Sigmoid colon (tissue), 7 donors: ENCODE data around the gene LUC7L2. TPM values are rescaled to one million over a fixed set of nuclear protein-coding genes. Genes with fewer than 3 reads are reported as not detected.
"Not testable (repeated sequence)": the region's sequence is repeated elsewhere in the genome, so short reads cannot be mapped to it uniquely, and the experiment has no call there.

Experiments used
- DNase-seq: peaks from one replicate; pipeline ENCODE4 v3.0.0-alpha.2; 2019
- H3K27ac ChIP-seq, 4 donors: fragments of 200-600 bp; sonication (generic); one replicate each; pipeline ENCODE4 v1.5.1; 2016 to 2019; ENCODE audit warnings: mild to moderate bottlenecking in 1 of 4
- H3K27me3 ChIP-seq, 3 donors: fragments of 200-600 bp; sonication (generic); one replicate each; pipeline ENCODE4 v1.5.1; 2019; ENCODE audit warnings: mild to moderate bottlenecking in 1 of 3
- H3K36me3 ChIP-seq, 4 donors: fragments of 200-600 bp; sonication (generic); one replicate each; pipeline ENCODE4 v1.5.1; 2016 to 2019
- H3K4me1 ChIP-seq, 4 donors: fragments of 200-600 bp; sonication (generic); one replicate each; pipeline ENCODE4 v1.5.1; 2017 to 2019
- H3K4me3 ChIP-seq, 4 donors: fragments of 200-600 bp; sonication (generic); one replicate each; pipeline ENCODE4 v1.5.1; 2017 to 2019; ENCODE audit warnings: mild to moderate bottlenecking in 2 of 4, moderate library complexity in 1 of 4
- H3K9me3 ChIP-seq, 4 donors: fragments of 200-600 bp in 3 of 4; sonication (generic) in 3 of 4; one replicate each; pipeline versions ENCODE4 v1.5.1 to v1.6.1; 2013 to 2019
- CTCF ChIP-seq, 4 experiments: fragments of 450-650 bp in 3 of 4; fragments of 200-600 bp in 1 of 4; IDR thresholded peaks; one replicate each; pipeline ENCODE4 v1.5.1; 2016 to 2019; ENCODE audit warnings: antibody characterized with exemption in 4 of 4, mild to moderate bottlenecking in 3 of 4, moderate library complexity in 2 of 4
- EP300 ChIP-seq, 4 donors: sonication (generic); formaldehyde crosslinking; IDR thresholded peaks; one replicate each; pipeline ENCODE4 v1.6.1; 2017; ENCODE audit warnings: antibody characterized with exemption in 4 of 4
- POLR2A ChIP-seq, 2 donors: fragments of 450-650 bp; IDR thresholded peaks; one replicate each; pipeline ENCODE4 v1.6.1; 2016; ENCODE audit warnings: antibody characterized with exemption in 2 of 2, mild to moderate bottlenecking in 2 of 2, moderate library complexity in 2 of 2
- POLR2AphosphoS5 ChIP-seq, 4 donors: sonication (generic); formaldehyde crosslinking; IDR thresholded peaks; one replicate each; pipeline ENCODE4 v1.6.1; 2017; ENCODE audit warnings: antibody characterized with exemption in 4 of 4
- WGBS, 2 donors: extraction: QIAGEN DNeasy Blood & Tissue Kit; methylation state at CpG; one replicate each; pipeline ENCODE4 v1.1.7; 2013; 5-methylcytosine and 5-hydroxymethylcytosine counted together
- intact Hi-C: fragments of 100-400 bp; cut with DNase I; formaldehyde crosslinking; loops from one replicate; pipeline ENCODE4 v1.15.1; 2023
- polyA plus RNA-seq, 3 donors: library from polyadenylated mRNA; stranded (reverse); fragments of 200-250 nt; gene quantifications; one replicate each; pipeline ENCODE4 v1.2.3, GENCODE V29; 2013
- total RNA-seq, 4 donors: library from RNA; depleted of rRNA; stranded (reverse); fragments of >200 nt; gene quantifications; one replicate each; pipeline ENCODE4 v1.1.0, GENCODE V29; 2016
- donor health status: healthy with polysubstance abuse.
- donor health status: Bipolar disorder and iron deficiency.
- donor health status: healthy.

The LUC7L2 gene
- total and polyA plus RNA-seq, 7 donors: 23.8 to 79.1 (median 67.1) TPM

- intact Hi-C loops: no loop called here
- WGBS, 2 donors: 87 to 88% methylated on average over 12 of the region's 12 CpGs
- Histone ChIP-seq H3K36me3 (no peaks in the 10 kb centered on the region), H3K9me3 (no peaks in the 10 kb centered on the region), H3K4me3 (no peak overlapping the region), H3K4me1 (no peaks in the 10 kb centered on the region), H3K27me3 (no peaks in the 10 kb centered on the region), H3K27ac (no peak overlapping the region)
- TF ChIP-seq CTCF (IDR thresholded peaks at IDR 0.05) (no peak), EP300 (IDR thresholded peaks at IDR 0.05) (no peak), POLR2AphosphoS5 (IDR thresholded peaks at IDR 0.05) (no peak), POLR2A (IDR thresholded peaks at IDR 0.05) (no peak)
- no peak for DNase-seq
These were observed 93.4 kb downstream of the LUC7L2 start for GRCh38 chr7:139452958-139453672.

GRCh38 chr7:139453673-139454321 is 94.1 kb downstream of the LUC7L2 start:
- Histone ChIP-seq H3K4me1 (no peaks in the 10 kb centered on the region), H3K27ac (no peak overlapping the region), H3K4me3 (no peak overlapping the region), H3K36me3 (no peaks in the 10 kb centered on the region), H3K9me3 (no peaks in the 10 kb centered on the region), H3K27me3 (no peaks in the 10 kb centered on the region)
- TF ChIP-seq EP300 (IDR thresholded peaks at IDR 0.05) (no peak), POLR2AphosphoS5 (IDR thresholded peaks at IDR 0.05) (no peak), CTCF (IDR thresholded peaks at IDR 0.05) (no peak), POLR2A (IDR thresholded peaks at IDR 0.05) (no peak)
- intact Hi-C loops: no loop called here
- no peak for DNase-seq
- WGBS, 2 donors: 75 to 80% methylated on average over 20 of the region's 20 CpGs

- no peak overlapping the region for H3K4me3 ChIP-seq
- no peaks in the 10 kb centered on the region for H3K36me3 ChIP-seq
- intact Hi-C loops: no loop called here
- no peak overlapping the region for H3K27ac ChIP-seq
- DNase-seq: no peak
- no peak for TF ChIP-seq POLR2A (IDR thresholded peaks at IDR 0.05)
- TF ChIP-seq CTCF (IDR thresholded peaks at IDR 0.05): no peak
- no peak for TF ChIP-seq POLR2AphosphoS5 (IDR thresholded peaks at IDR 0.05)
- no peak for TF ChIP-seq EP300 (IDR thresholded peaks at IDR 0.05)
- WGBS, 2 donors: 88 to 93% methylated on average over 4 of the region's 4 CpGs
- H3K27me3 ChIP-seq: no peaks in the 10 kb centered on the region
- H3K9me3 ChIP-seq: no peaks in the 10 kb centered on the region
- H3K4me1 ChIP-seq: no peaks in the 10 kb centered on the region
These were observed 96.1 kb downstream of the LUC7L2 start for GRCh38 chr7:139455789-139456188.

GRCh38 chr7:139456511-139456910 is 96.8 kb downstream of the LUC7L2 start:
- no peaks in the 10 kb centered on the region for H3K27me3 ChIP-seq

GRCh38 chr7:139457153-139457946 is 97.7 kb downstream of the LUC7L2 start:
- Histone ChIP-seq H3K9me3 (no peaks in the 10 kb centered on the region), H3K27ac (no peak overlapping the region), H3K4me1 (no peaks in the 10 kb centered on the region), H3K36me3 (no peaks in the 10 kb centered on the region), H3K27me3 (no peaks in the 10 kb centered on the region), H3K4me3 (no peak overlapping the region)
- WGBS, 2 donors: 83 to 84% methylated on average over 15 of the region's 15 CpGs
- no peak for DNase-seq
- TF ChIP-seq POLR2AphosphoS5 (IDR thresholded peaks at IDR 0.05): no peak
- TF ChIP-seq EP300 (IDR thresholded peaks at IDR 0.05): no peak
- no peak for TF ChIP-seq CTCF (IDR thresholded peaks at IDR 0.05)
- intact Hi-C loops: no loop called here

More at GRCh38 chr7:139456511-139456910, 96.8 kb downstream of the LUC7L2 start:
- Histone ChIP-seq H3K27ac (no peak overlapping the region), H3K4me1 (no peaks in the 10 kb centered on the region), H3K9me3 (no peaks in the 10 kb centered on the region), H3K36me3 (no peaks in the 10 kb centered on the region), H3K4me3 (no peak overlapping the region)
- DNase-seq: no peak
- intact Hi-C loops: no loop called here
- no peak for TF ChIP-seq POLR2A (IDR thresholded peaks at IDR 0.05)
- whole genome bisulfite sequencing, 2 donors: 94 to 95% methylated on average over 8 of the region's 8 CpGs

GRCh38 chr7:139463421-139463820 is 103.7 kb downstream of the LUC7L2 start:
- H3K36me3 ChIP-seq, H3K4me1 ChIP-seq, H3K4me3 ChIP-seq, H3K27ac ChIP-seq, DNase-seq, intact Hi-C loops, H3K9me3 ChIP-seq, H3K27me3 ChIP-seq: not testable (repeated sequence)
- WGBS, 2 donors: 97% methylated on average over 12 of the region's 12 CpGs

- 92 to 94% methylated on average over 4 of the region's 4 CpGs for WGBS, 2 donors
These were observed 104.8 kb downstream of the LUC7L2 start for GRCh38 chr7:139464511-139464910.

More at GRCh38 chr7:139464511-139464910, 104.8 kb downstream of the LUC7L2 start:
- H3K27me3 ChIP-seq, H3K4me1 ChIP-seq, H3K27ac ChIP-seq, intact Hi-C loops, H3K36me3 ChIP-seq, H3K4me3 ChIP-seq, DNase-seq, H3K9me3 ChIP-seq: not testable (repeated sequence)
